Inflammatory macrophage treated with lipopolysaccharide for 1 hour (primary cell): ENCODE measurements around the gene TEC.

Source experiments
- DNase-seq, 2 donors: peaks; one replicate each; pipeline ENCODE4 v3.0.0-alpha.2; 2020 to 2022

Gene TEC

GRCh38 chr4:48162162-48162561 lies 107.5 kb downstream of the TEC start:
- DNase-seq, result peak; percentile 40 to 90

GRCh38 chr4:48157271-48157670 lies 112.4 kb downstream of the TEC start:
- DNase-seq, result peak in 1 of 2 donors; percentile 24

- no peak for DNase-seq
Measured at GRCh38 chr4:48156423-48156822, 113.2 kb downstream of the TEC start.

GRCh38 chr4:48153791-48154550 lies 115.7 kb downstream of the TEC start:
- DNase-seq, result no peak

GRCh38 chr4:48152259-48152658 lies 117.4 kb downstream of the TEC start:
- no peak for DNase-seq

GRCh38 chr4:48149827-48150370 lies 119.7 kb downstream of the TEC start:
- no peak for DNase-seq

- no peak for DNase-seq
Measured at GRCh38 chr4:48147621-48148020, 122.0 kb downstream of the TEC start.

GRCh38 chr4:48141048-48141447 lies 128.6 kb downstream of the TEC start:
- peak; percentile 11 to 63 for DNase-seq

GRCh38 chr4:48139691-48140090 lies 129.9 kb downstream of the TEC start:
- no peak for DNase-seq

GRCh38 chr4:48138936-48139335 lies 130.7 kb downstream of the TEC start:
- no peak for DNase-seq

- no peak for DNase-seq
Measured at GRCh38 chr4:48138511-48138910, 131.1 kb downstream of the TEC start.

GRCh38 chr4:48137846-48138245 lies 131.8 kb downstream of the TEC start:
- no peak for DNase-seq

- DNase-seq, result no peak
Measured at GRCh38 chr4:48134081-48134480, 135.6 kb downstream of the TEC start, which contains the start of gene TXK. Gene TXK, minus strand, starts transcription at chr4:48134250. Its CDS starts 80 bp downstream, at chr4:48134170.

GRCh38 chr4:48133669-48134068 lies 136.0 kb downstream of the TEC start:
- DNase-seq, result no peak

- DNase-seq, result no peak
Measured at GRCh38 chr4:48131736-48132135, 137.9 kb downstream of the TEC start.

- no peak for DNase-seq
Measured at GRCh38 chr4:48130100-48130499, 139.5 kb downstream of the TEC start.

- DNase-seq, result peak in 1 of 2 donors; percentile 14
Measured at GRCh38 chr4:48129307-48130014, 140.2 kb downstream of the TEC start.

- peak; percentile 35 to 57 for DNase-seq
Measured at GRCh38 chr4:48127682-48128404, 141.8 kb downstream of the TEC start.

- no peak for DNase-seq
Measured at GRCh38 chr4:48127231-48127630, 142.4 kb downstream of the TEC start.

- DNase-seq, result no peak
Measured at GRCh38 chr4:48126621-48127020, 143.0 kb downstream of the TEC start.

- no peak for DNase-seq
Measured at GRCh38 chr4:48124870-48125269, 144.8 kb downstream of the TEC start.

- no peak for DNase-seq
Measured at GRCh38 chr4:48122756-48123155, 146.9 kb downstream of the TEC start.

- no peak for DNase-seq
Measured at GRCh38 chr4:48121180-48121579, 148.5 kb downstream of the TEC start.
